HG02981 (cell line): ENCODE measurements around the gene MTFMT.
"Not testable (repeated sequence)": the region's sequence is repeated elsewhere in the genome, so short reads cannot be mapped to it uniquely, and the experiment has no call there.

ENCODE experiments used
- ATAC-seq: cut with Tn5 transposase; IDR thresholded peaks from one replicate; pipeline ENCODE4 v1.9.1; 2021; ENCODE audit warnings: mild to moderate bottlenecking, moderate library complexity; ENCODE audit not compliant: unreplicated experiment

The MTFMT gene

GRCh38 chr15:65060641-65061397, 31.4 kb upstream of the MTFMT start:
- ATAC-seq = no peak

DNA sequence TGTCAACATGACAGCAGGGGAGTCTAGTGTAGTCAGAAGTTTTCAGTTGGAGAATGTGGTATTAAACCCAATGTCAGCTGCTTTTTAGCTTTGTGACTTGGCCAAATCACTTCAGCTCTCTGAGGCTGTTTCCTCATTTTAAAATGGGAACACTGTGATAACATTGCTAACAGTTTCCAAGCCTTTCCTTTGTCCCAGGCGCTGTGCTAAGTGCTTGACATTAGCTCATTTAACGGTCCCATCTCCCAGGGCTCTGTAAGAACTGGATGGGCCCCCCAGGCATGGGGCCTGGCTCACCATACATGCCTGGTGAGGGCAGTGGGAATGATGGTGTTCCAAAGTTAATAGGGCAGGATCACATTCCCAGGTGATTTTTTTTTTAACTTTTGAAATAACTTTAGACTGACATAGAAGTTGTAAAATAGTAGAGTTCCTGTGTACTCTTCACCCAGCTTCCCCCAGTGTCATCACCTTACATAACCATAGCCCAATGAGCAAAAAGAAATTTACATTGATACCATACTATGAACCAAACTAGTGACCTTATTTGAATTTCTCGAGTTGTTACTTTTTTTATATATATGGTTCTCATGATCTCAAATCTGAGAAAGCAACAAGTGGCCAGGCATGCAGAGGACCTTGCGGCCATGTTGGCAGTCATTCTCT, 30.6 kb upstream of the MTFMT start:
- no peak for ATAC-seq

DNA sequence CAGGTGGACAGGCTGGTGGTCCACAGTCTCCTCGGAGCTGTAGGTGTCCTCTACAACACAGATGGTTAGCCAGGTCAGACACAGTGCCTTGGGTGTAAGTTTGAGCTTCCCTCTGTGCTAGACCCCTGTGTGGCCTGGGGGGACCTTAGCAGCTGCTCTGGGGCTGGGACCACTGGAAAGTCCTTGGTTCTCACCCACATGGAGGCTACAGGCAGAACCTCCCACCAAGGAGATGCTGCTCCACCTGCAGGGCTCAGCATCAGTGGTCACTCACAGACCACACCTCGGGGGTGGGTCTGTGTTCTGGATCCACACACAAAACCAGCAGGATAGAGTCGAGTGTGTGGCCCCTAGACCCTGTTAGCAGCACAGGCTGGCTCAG, 29.9 kb upstream of the MTFMT start:
- ATAC-seq = no peak

DNA sequence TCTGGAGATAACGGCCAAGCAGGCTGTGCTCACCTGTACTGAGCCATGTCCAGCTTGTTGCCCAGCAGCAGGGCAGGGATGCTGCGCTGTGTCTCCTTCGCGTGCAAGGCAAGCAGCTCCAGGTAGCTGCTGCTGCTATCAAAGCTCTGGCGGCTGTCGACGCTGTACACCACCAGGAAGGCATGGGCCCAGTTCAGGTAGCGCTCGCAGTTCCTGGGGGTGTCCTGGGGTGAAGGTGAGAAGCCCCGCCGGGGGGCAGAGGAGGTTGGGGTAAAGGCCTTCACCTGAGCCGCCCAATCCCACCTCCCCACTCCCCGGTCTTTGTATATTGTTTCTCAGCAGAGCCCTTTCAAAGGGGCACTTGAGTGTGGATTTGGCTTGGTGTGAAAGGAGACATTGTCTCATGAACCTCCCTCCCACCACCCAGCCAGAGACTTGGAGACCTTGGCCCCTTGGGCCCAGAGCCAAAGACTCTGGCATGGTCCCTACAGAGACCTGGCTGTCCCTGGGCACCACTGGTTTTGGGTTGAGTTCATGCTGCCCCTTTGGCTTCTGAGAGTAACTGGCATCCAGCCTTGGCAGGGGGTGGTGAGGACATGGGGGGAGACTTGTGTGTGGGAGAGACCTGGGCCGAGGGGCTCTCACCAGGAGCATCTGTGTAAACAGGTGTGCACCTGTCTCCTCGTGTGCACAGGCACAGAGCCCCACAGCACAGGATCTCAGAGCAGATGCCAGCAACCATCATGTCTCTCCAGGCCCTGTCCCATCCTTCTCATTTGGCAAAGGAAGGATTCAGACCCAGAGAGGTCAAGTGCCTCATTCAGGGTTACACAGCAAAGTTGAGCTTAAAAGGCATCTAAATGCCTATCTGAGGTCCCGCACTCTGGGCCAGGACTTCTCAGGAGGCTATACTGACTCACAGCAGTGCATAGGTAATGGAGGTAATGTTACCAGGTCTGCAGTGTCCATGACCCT, 29.2 kb upstream of the MTFMT start:
- ATAC-seq = no peak

DNA sequence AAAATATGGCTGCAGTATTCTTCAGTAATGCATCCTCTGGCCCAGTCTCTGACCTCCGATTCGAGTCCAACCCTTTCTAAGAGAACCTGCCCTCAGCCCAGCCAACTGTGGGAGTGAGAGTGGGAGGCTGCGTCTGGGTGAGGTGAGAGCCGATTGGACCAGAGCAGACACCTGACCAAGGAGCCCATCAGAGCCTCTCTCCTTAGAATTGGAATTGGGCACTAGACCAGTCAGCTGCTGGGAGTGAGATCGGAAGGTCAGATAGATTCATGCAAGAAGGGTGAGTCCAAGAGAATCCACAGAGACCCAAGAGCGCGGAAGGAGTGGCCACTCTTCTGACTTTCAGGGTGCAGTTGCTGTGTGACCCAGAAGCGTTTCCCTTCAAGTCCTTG, 28.1 kb upstream of the MTFMT start:
- no peak for ATAC-seq

DNA sequence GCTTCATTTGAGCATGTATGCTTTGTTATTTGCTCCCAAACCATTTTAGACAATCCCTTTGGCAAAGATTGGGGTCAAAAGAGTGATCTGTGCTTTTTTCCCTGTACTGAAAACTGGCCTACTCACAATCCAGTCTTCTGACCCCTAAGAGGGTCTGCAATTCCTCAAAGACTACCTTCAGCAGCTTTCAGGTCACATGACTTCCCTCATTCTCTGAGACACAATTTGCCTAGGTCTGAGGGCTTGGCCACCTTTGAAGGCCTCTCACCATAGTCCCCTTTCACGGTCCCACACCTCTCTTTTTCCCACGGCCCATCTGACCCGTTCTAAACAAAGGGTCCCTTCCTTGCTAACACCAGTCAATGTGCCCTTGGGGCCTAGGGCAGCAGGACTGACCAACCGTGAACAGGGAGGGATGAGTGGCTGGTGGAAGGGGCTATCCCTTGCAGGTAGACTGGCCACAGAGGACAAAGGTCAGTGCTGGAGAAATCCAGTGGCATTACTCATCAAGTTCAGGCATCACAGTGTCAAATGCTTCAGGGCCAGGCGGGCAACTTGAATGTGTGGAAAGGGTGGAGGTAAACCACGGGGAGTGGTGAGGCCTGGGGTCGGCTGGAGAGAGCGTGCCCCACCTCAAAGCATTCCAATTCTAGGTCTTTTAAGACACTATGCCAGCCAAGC, 27.6 kb upstream of the MTFMT start:
- no peak for ATAC-seq

DNA sequence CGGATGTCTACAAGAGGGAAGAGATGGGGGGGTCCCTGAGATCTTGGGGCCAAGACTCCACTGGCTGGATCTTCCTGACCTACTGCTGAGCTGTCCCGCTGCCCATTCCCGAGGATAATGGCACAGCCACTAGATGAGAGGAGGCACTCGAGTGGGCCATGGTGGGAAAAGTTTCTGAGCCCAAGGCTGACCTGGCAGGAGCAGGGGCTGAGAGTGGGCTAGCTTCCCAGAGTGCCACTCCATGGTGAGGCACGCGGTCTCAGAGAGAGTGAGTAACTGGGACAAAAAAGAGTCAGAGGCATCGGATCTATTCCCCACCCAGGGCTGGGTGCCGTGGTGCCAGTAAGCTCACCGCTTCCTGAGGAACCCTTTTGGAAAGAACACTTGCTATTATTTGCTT, 26.7 kb upstream of the MTFMT start:
- no peak for ATAC-seq

DNA sequence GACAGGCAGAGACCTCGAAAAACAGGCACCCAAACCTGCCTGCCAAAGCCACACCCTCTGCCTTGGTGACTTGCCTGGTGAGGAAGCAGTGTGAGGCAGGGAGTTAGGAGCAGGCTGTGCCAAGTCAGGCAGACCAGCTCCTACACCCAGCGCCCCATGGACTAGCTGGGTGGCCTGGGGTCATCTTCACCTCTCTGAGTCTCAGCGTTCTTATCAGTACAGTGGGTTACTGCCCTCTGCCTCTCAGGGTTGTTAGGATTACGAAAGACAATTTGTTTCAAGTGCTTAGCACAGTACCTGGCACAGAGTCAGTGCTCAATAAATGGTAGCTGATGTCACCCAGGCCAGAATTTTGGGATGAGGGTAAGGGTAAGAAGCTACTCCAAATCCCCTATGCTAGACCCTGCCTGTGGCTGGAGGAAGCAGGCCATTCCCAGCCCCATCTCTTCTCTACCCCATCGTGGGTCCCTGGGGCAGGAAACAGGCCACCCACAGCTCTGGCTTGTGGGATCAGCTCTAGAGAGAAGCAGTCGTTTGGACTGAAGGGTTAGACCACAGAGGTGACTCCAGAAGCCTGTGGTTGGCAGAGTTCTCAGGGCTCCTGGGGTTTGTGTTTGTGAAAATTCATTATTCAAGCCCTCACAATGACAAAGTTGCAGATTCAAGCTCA, 25.9 kb upstream of the MTFMT start:
- no peak for ATAC-seq

DNA sequence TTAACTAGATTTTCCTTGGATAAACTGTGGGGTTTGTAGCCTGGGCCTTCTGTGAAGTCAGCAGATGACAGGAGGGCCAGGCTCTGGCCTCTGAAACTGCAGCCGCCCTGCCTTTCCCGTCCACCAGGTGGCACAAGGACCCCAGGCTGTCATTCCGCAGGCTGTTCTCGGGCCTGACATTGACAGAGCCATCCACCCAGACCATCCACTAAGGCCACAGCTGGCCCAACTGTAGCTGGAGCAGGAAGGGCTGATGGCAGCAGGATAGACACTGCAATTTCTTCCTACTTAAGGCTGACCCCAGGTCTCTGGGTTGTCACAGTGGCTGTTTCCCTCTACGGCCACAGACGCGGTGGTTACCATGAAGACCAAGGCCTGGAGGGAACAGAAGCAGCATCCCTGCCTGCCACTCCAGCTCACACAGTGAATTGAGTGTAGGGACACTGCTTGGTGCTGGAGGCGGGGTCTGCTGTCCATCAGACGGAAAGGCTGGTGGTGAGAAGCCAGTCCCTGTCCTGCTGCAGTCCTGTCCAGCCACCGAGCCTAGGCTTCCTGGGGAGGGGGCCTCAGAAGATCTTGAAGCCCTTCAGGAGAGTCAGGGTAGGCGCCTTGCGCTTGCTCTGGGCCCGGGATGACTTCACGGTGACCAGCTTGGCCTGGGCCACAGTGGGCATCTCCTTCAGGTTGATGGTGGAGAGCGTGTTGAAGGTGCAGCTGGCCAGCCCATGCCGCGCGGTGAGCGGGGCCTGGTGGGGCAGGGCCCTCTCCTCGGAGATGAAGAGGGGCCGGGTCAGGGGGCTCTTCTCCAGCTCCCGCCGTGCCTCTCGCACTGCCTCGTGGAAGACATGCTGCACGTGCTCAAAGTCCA, 25.1 kb upstream of the MTFMT start:
- ATAC-seq = no peak

GRCh38 chr15:65052956-65053355, 23.5 kb upstream of the MTFMT start:
- ATAC-seq = no peak

GRCh38 chr15:65051266-65051665, 21.8 kb upstream of the MTFMT start:
- ATAC-seq = no peak

- no peak for ATAC-seq
Measured at GRCh38 chr15:65050270-65050669, 20.8 kb upstream of the MTFMT start.

- ATAC-seq = peak; percentile 78
Measured at GRCh38 chr15:65049418-65049840, 20.0 kb upstream of the MTFMT start.

- no peak for ATAC-seq
Measured at GRCh38 chr15:65048241-65048640, 18.8 kb upstream of the MTFMT start.

- no peak for ATAC-seq
Measured at GRCh38 chr15:65044724-65045481, 15.5 kb upstream of the MTFMT start, which contains the start of gene SLC51B. Gene SLC51B, plus strand, starts transcription at chr15:65045387. Its CDS starts 4,618 bp downstream, at chr15:65050005.

DNA sequence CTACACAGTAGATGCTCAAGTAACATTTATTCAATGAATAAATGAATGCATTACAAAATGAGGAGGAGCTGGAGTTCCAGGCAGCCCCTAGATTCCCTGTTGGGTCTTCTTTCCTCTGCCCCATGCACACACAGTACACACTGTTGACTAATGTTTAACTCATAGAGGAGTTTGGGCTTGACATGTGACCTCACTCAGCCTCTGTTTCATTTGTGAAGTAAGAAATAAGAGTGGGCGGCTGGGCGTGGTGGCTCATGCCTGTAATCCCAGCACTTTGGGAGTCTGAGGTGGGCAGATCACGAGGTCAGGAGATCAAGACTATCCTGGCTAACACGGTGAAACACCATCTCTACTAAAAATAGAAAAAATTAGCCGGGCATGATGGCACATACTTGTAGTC, 14.8 kb upstream of the MTFMT start:
- ATAC-seq = not testable (repeated sequence)

DNA sequence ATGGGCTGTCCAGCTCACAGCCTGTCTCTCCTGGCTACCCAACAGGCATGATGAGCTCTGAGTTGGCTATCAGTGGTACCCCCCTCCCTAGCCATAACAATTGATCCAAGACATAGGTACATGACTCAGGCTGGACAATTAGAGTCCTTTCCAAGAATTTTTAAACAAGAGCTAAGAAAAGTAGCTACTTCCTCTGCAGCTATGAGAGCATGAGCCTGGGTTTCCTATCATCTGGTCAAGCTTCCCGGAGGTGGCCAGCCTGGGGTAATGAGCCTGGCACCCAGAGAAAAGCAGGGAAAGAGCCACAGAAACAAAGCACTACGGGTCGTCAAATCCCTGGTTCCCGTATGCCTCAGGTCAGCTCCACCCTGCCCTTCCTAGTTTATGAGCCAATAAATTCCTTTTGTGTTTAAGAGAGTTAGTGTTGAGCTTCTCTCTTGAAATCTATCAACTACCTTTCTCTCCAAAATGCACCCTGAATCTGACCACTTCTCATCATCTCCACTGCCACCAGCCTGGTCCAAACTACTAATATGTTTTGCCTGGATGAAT, 13.4 kb upstream of the MTFMT start:
- no peak for ATAC-seq

DNA sequence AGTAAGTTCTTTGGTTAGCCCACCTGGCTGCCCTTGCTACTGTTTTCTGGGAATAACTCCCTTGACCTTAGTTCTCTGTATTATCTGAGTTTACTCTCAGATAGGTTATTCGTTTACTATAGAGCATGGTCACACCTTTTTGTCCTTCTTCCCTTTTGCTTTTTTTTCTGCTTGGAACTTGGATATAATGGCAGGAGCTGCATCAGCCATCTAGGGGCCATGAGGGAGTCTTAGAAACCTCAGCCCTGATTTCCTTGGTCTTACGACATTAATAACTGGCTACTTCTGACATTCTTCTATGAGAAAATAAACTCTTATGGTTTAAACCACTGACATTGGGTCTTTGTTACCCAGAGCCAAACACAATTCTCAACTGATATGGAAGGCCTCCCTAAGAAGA, 12.3 kb upstream of the MTFMT start:
- ATAC-seq = no peak
